Measurements from ENCODE around the gene DTNB.

DTNB gene

GRCh38 chr2:25460261-25460905, 213.0 kb downstream of the DTNB start:
- no peak for DNase-seq (ENCODE audit: low read depth in 2 of 2)

- no peak for DNase-seq (ENCODE audit: low read depth in 2 of 2)
These were observed 218.4 kb downstream of the DTNB start for GRCh38 chr2:25454824-25455611.

DNA sequence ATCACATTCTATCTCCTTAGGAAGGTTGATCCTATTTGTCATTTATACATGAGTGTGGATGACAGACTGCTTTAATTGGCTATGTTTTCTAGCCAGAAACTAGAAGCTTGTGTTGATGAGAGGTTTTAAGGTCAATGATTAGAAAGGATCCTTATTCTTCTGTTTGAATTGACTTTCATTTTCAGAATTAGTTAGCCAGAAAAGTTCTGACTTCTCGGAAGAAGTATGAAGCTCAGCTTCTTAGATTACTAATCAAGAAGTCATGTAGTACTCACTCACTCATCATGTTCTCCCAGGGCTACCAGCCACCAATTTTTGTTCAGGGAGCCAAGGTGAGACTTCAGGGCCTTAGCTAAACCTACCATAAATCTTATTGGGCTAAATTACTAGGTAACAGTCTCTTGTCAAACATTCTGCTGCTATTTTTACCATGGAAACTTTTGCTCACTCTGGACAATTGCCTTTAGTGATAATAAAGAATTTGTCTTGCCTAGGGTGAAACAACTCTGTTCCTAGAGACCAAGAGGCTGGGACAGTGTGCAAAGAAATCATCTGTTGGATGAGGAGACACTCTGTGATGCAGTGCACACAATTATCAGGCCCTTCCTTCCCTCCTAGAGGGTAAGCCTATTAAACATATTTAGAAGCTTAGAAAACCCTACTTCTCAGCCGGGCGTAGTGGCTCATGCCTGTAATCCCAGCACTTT, 220.0 kb downstream of the DTNB start:
- DNase-seq (ENCODE audit: low read depth in 2 of 2), result no peak

GRCh38 chr2:25448808-25449207, 224.6 kb downstream of the DTNB start:
- no peak for DNase-seq (ENCODE audit: low read depth in 2 of 2)

DNA sequence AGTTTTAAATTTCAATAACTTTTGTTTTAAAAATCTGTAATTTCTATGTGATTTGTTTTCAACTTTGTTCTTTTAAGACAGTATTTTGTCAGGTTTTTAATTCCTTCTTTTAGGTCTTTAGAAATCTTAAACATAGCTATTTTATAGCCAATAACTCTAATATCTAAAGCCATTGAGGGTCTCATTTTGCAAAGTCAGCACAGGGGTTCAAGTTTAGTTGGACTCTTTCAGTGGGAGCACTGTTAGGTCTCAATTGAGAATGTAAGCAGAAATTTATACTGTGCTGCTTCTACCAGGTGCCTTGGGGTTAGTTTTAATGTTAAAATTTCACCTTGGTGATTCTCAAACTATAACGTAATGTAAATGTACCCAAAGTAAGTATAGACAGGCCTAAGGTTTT, 226.4 kb downstream of the DTNB start:
- DNase-seq (ENCODE audit: low read depth in 2 of 2), result no peak

- DNase-seq (ENCODE audit: low read depth in 2 of 2), result no peak
These were observed 227.3 kb downstream of the DTNB start for GRCh38 chr2:25446122-25446521.

GRCh38 chr2:25445464-25445863, 227.9 kb downstream of the DTNB start:
- no peak for DNase-seq (ENCODE audit: low read depth in 2 of 2)

GRCh38 chr2:25444608-25445270, 228.6 kb downstream of the DTNB start:
- DNase-seq (ENCODE audit: low read depth in 2 of 2), result no peak

- no peak for DNase-seq (ENCODE audit: low read depth in 2 of 2)
These were observed 229.6 kb downstream of the DTNB start for GRCh38 chr2:25443766-25444165.

DNA sequence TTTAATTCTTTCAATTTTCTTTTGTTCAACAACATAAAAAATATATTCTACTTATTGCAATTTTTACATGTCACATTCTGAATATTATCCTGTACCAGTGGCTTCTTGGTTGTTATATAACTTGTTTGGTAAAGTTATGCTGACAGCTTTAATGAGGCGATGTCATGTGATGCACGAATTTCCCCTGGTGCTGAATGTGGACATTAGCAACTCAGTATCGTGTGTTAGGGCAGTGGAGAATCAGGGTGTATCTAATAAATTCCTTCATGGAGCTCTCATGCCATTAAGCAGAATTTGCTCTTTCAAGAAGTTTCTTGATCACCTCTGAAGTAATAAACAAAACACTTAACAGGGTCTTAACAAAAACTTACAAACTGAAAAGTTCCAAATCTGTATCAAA, 232.0 kb downstream of the DTNB start:
- DNase-seq (ENCODE audit: low read depth in 2 of 2), result no peak

- no peak for DNase-seq (ENCODE audit: low read depth in 2 of 2)
These were observed 234.6 kb downstream of the DTNB start for GRCh38 chr2:25438793-25439192.

DNA sequence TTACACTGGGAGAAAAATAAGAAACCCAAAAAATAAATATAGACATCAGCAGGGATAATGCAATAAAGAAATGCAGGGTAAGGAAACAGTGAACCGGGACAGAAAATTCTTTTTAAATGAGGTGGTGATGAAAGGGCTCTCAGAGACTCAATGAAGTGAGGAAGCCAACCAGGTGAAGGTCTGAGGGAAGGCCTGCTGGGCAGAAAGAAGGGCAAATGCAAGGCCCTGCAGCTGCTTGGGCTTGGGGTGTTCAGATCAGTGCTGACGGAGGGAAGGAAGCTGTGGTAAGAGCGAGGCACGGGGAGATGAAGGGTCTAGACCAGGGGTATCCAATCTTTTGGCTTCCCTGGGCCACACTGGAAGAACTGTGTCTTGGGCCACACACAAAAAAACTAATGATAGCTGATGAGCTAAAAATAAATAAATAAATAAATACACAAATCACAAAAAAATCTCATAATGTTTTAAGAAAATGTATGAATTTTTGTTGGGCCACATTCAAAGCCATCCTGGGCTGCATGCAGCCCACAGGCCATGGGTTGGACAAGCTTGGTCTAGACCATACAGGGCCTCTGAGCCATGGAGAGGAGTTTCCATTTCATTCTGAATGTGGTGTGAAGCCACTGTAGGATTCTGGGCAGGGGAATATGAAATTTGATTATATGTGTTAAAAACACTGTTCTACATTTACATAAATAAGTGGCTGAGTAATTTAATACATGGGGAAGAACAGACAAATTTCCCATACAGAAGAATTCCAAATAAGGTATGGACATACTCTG, 235.3 kb downstream of the DTNB start:
- DNase-seq (ENCODE audit: low read depth in 2 of 2), result no peak

- no peak for DNase-seq (ENCODE audit: low read depth in 2 of 2)
These were observed 238.0 kb downstream of the DTNB start for GRCh38 chr2:25435421-25435820.

GRCh38 chr2:25431604-25432003, 241.8 kb downstream of the DTNB start:
- no peak for DNase-seq (ENCODE audit: low read depth in 2 of 2)

DNA sequence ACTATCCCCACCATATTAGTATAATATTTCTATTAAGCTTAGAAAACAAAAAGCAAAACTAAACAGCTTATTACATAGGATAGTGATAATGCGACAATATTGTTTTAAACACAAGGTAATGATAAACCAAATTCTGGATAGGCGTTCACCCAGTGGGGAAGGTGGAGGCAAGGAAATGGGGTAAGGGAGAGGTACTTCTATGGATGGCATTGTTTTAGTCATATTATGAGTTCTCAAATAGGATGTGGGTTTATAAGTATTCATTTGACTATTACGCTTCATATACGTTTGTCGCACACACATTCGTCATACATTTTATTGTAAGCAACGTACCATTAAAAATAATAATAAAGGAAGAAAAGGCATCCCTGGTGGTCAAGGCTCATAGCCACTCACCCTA, 242.8 kb downstream of the DTNB start:
- DNase-seq (ENCODE audit: low read depth in 2 of 2), result no peak

DNA sequence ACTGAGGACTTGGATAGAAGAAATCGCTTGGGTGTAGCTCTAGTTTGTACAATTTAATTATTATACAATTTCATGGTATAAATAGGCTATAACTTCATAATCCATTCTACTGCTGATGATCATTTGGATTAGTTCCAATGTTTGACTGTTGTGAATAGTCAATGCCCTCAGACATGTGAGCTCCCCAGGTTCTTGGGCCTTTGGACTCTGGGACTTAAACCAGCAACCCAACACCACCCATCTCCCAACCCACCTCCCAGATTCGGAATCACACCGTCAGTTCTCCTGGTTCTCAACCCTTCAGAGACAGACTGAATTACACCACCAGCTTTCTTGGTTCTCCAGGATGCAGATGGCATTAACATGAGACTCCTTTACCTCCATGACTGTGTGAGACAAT, 247.1 kb downstream of the DTNB start:
- DNase-seq (ENCODE audit: low read depth in 2 of 2), result no peak

GRCh38 chr2:25424426-25425028, 248.8 kb downstream of the DTNB start:
- no peak for DNase-seq (ENCODE audit: low read depth in 2 of 2)

GRCh38 chr2:25421820-25422411, 251.5 kb downstream of the DTNB start:
- DNase-seq (ENCODE audit: low read depth in 2 of 2), result no peak

GRCh38 chr2:25421289-25421688, 252.1 kb downstream of the DTNB start:
- DNase-seq (ENCODE audit: low read depth in 2 of 2), result no peak

DNA sequence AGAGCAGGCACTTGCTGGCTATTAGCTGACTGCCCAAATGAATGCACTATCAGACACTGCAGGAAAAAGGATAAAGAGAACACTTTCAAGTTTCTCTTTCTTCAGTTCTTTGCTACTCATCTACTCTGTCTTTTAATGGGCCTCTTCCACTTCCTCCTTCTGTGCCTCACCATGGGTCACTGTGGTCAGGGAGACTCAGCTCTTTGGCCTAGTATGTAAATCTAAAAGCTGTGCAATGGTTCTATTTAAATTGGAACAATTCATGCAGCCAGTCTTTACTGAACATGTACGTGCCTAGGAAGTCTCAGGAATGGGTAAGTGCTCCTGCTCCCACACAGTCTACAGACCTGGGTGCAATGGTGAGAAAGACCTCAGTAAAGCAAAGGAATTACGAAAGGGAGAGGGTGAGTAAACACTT, 252.5 kb downstream of the DTNB start:
- no peak for DNase-seq (ENCODE audit: low read depth in 2 of 2)

Data from stimulated activated CD4-positive, alpha-beta T cell treated with anti-CD3 and anti-CD28 coated beads, Interleukin-1b, Interleukin-23, amount 100 ng/mL, for 1 hour (primary cell).